HG02938 (cell line): ENCODE data around the gene CRYL1.

Experiments used
- ATAC-seq: cut with Tn5 transposase; IDR thresholded peaks from one replicate; pipeline ENCODE4 v1.9.1; 2021; ENCODE audit warnings: mild to moderate bottlenecking, moderate library complexity; ENCODE audit not compliant: unreplicated experiment

Gene CRYL1

GRCh38 chr13:20495087-20496023, 30.3 kb downstream of the CRYL1 start:
- ATAC-seq, result no peak

GRCh38 chr13:20494656-20495055, 31.0 kb downstream of the CRYL1 start:
- no peak for ATAC-seq

- ATAC-seq, result no peak
Measured at GRCh38 chr13:20492641-20493040, 33.0 kb downstream of the CRYL1 start.

GRCh38 chr13:20491926-20492435, 33.7 kb downstream of the CRYL1 start:
- ATAC-seq, result no peak

- peak; percentile 61 for ATAC-seq
Measured at GRCh38 chr13:20489185-20489820, 36.4 kb downstream of the CRYL1 start.

- ATAC-seq, result no peak
Measured at GRCh38 chr13:20487927-20488326, 37.7 kb downstream of the CRYL1 start.

- no peak for ATAC-seq
Measured at GRCh38 chr13:20482787-20483186, 42.9 kb downstream of the CRYL1 start.

- ATAC-seq, result no peak
Measured at GRCh38 chr13:20482275-20482761, 43.3 kb downstream of the CRYL1 start.

GRCh38 chr13:20477394-20477793, 48.3 kb downstream of the CRYL1 start:
- ATAC-seq, result no peak

- peak; percentile 85 for ATAC-seq
Measured at GRCh38 chr13:20475927-20476691, 49.5 kb downstream of the CRYL1 start.

GRCh38 chr13:20474515-20474914, 51.1 kb downstream of the CRYL1 start:
- ATAC-seq, result no peak

- no peak for ATAC-seq
Measured at GRCh38 chr13:20473888-20474287, 51.8 kb downstream of the CRYL1 start.

- no peak for ATAC-seq
Measured at GRCh38 chr13:20473139-20473538, 52.5 kb downstream of the CRYL1 start.

GRCh38 chr13:20472531-20472930, 53.1 kb downstream of the CRYL1 start:
- ATAC-seq, result no peak

GRCh38 chr13:20470136-20470535, 55.5 kb downstream of the CRYL1 start:
- no peak for ATAC-seq

GRCh38 chr13:20466371-20466770, 59.3 kb downstream of the CRYL1 start:
- ATAC-seq, result no peak

- ATAC-seq, result no peak
Measured at GRCh38 chr13:20465218-20465879, 60.3 kb downstream of the CRYL1 start.

GRCh38 chr13:20462921-20463320, 62.7 kb downstream of the CRYL1 start:
- no peak for ATAC-seq

GRCh38 chr13:20462533-20462915, 63.1 kb downstream of the CRYL1 start:
- ATAC-seq, result no peak

GRCh38 chr13:20461860-20462532, 63.7 kb downstream of the CRYL1 start:
- ATAC-seq, result no peak
